Ishikawa (cell line): Measurements from ENCODE around the gene PIBF1.

Source experiments
- CEBPB ChIP-seq: IDR thresholded peaks from 2 replicates; pipeline ENCODE4 v1.6.1; 2012
- CREB1 ChIP-seq: IDR thresholded peaks from 2 replicates; pipeline ENCODE4 v1.6.1; 2012; ENCODE audit warnings: low read depth
- EGR1 ChIP-seq: IDR thresholded peaks from 2 replicates; pipeline ENCODE4 v1.6.1; 2012
- EP300 ChIP-seq: IDR thresholded peaks from 2 replicates; pipeline ENCODE4 v1.6.1; 2012; ENCODE audit warnings: borderline replicate concordance
- MAX ChIP-seq: IDR thresholded peaks from 2 replicates; pipeline ENCODE4 v1.6.1; 2012
- REST ChIP-seq: IDR thresholded peaks from 2 replicates; pipeline ENCODE4 v1.6.1; 2012; ENCODE audit warnings: low read depth, mild to moderate bottlenecking

- TF ChIP-seq CREB1 (no peak), EGR1 (no peak), CEBPB (peak; percentile 56), MAX (no peak), REST (no peak), EP300 (no peak)
Observed at GRCh38 chr13:73058432-73058735, 276.5 kb downstream of the PIBF1 start.
